ENCODE measurements around the gene ADNP. TPM values are rescaled to one million over a fixed set of nuclear protein-coding genes. Genes with fewer than 3 reads are reported as not detected.

ADNP gene
- total RNA-seq, 1 experiment from 2014 or later: 55.5 TPM

DNA sequence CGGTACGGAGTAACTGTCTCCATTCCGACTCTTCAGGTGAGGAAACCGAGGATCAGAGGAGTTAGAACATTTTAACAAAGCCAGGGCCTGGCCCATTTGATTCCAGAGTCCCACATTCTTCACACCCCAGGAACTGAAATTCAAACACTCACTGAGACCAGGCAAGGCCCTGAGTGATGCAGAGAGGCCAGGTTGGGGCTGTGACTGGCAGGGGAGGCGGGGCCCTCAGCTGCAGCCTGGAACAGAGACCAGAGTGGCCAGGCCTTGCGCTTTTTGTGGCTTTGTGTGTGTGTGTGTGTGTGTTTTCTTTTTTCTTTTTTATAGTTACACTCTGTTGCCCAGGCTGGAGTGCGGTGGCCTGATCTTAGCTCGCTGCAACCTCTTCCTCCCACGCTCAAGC, 79.2 kb downstream of the ADNP start:
- Histone ChIP-seq H3K9me2 (replicated peaks; ENCODE audit: insufficient read depth, low read length) (no peaks in the 10 kb centered on the region), H3K79me2 (ENCODE audit: low read length) (peaks cover 55% of the 10 kb centered on the region), H3K4me3 (ENCODE audit: low read length) (no peak overlapping the region), H3K27me3 (ENCODE audit: low read length) (no peaks in the 10 kb centered on the region), H3K4me2 (ENCODE audit: low read depth, low read length, poor library complexity, severe bottlenecking) (no peak overlapping the region), H2AFZ (ENCODE audit: low read length) (no peak overlapping the region), H3K9me3 (ENCODE audit: low read length) (no peaks in the 10 kb centered on the region), H3K27ac (ENCODE audit: low read length) (peak overlapping the region; percentile 93), H3K4me1 (ENCODE audit: low read length) (peaks cover 64% of the 10 kb centered on the region), H3K9ac (ENCODE audit: low read length) (no peak overlapping the region), H4K20me1 (ENCODE audit: insufficient read depth, low read depth, low read length) (peaks cover 9% of the 10 kb centered on the region; the same call in 1 of the 2 replicates), H3K36me3 (ENCODE audit: insufficient read depth, low read length) (peaks cover 46% of the 10 kb centered on the region)
- no peak for DNase-seq

GRCh38 chr20:50850721-50851286, 80.4 kb downstream of the ADNP start:
- Histone ChIP-seq H3K36me3 (ENCODE audit: insufficient read depth, low read length) (peaks cover 36% of the 10 kb centered on the region; the same call in 1 of the 2 replicates), H2AFZ (ENCODE audit: low read length) (no peak overlapping the region), H3K4me2 (ENCODE audit: low read depth, low read length, poor library complexity, severe bottlenecking) (no peak overlapping the region), H4K20me1 (ENCODE audit: insufficient read depth, low read depth, low read length) (peaks cover 9% of the 10 kb centered on the region; the same call in 1 of the 2 replicates), H3K4me3 (ENCODE audit: low read length) (no peak overlapping the region), H3K79me2 (ENCODE audit: low read length) (peaks cover 59% of the 10 kb centered on the region), H3K27me3 (ENCODE audit: low read length) (no peaks in the 10 kb centered on the region), H3K9me3 (ENCODE audit: low read length) (no peaks in the 10 kb centered on the region), H3K4me1 (ENCODE audit: low read length) (peaks cover 61% of the 10 kb centered on the region), H3K27ac (ENCODE audit: low read length) (peak overlapping the region; percentile 93), H3K9ac (ENCODE audit: low read length) (no peak overlapping the region; the same call in 1 of the 2 replicates), H3K9me2 (replicated peaks; ENCODE audit: insufficient read depth, low read length) (no peaks in the 10 kb centered on the region)
- DNase-seq: no peak

GRCh38 chr20:50848846-50849673, 82.2 kb downstream of the ADNP start:
- no peak overlapping the region for H2AFZ ChIP-seq (ENCODE audit: low read length)
- H3K4me1 ChIP-seq (ENCODE audit: low read length): peaks cover 67% of the 10 kb centered on the region
- peaks cover 68% of the 10 kb centered on the region for H3K79me2 ChIP-seq (ENCODE audit: low read length)
- no peaks in the 10 kb centered on the region for H3K9me3 ChIP-seq (ENCODE audit: low read length)
- H3K4me3 ChIP-seq (ENCODE audit: low read length): no peak overlapping the region
- peak overlapping the region; percentile 6 for H3K4me2 ChIP-seq (ENCODE audit: low read depth, low read length, poor library complexity, severe bottlenecking)
- no peaks in the 10 kb centered on the region for H3K27me3 ChIP-seq (ENCODE audit: low read length)
- H3K27ac ChIP-seq (ENCODE audit: low read length): peak overlapping the region; percentile 93
- no peaks in the 10 kb centered on the region for H3K9me2 ChIP-seq (replicated peaks; ENCODE audit: insufficient read depth, low read length)
- H3K9ac ChIP-seq (ENCODE audit: low read length): peak overlapping the region; percentile 57
- H4K20me1 ChIP-seq (ENCODE audit: insufficient read depth, low read depth, low read length): peaks cover 4% of the 10 kb centered on the region; the same call in 1 of the 2 replicates
- H3K36me3 ChIP-seq (ENCODE audit: insufficient read depth, low read length): peaks cover 38% of the 10 kb centered on the region; the same call in 1 of the 2 replicates
- DNase-seq: peak; percentile 63

DNA sequence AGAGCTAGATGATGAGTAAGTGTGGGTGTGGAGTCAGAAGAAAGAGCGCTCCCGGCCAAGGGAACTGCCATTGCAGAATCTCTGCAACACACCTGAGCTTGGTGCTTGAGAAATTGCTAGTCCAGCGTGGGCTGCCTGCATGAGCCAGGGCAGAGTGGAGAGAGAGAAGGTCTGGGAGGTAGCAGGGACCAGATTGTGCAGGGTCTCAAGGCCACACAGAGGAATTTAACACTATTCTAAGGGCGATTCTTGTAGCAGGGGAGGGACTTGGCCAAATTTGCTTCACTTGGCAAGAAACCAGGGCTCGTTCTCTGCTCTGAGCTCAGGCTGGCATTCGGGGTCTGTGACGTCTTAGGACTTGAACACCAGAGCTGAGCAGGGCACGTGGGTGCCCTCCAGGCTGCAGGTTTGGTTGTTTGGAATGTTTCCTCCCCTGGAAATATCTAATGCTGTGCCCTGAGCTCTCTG, 82.9 kb downstream of the ADNP start:
- no peaks in the 10 kb centered on the region for H3K27me3 ChIP-seq (ENCODE audit: low read length)
- H3K9me3 ChIP-seq (ENCODE audit: low read length): no peaks in the 10 kb centered on the region
- peak overlapping the region; percentile 93 for H3K27ac ChIP-seq (ENCODE audit: low read length)
- H3K36me3 ChIP-seq (ENCODE audit: insufficient read depth, low read length): peaks cover 45% of the 10 kb centered on the region
- peak overlapping the region; percentile 6 for H3K4me2 ChIP-seq (ENCODE audit: low read depth, low read length, poor library complexity, severe bottlenecking)
- peak overlapping the region; percentile 57 for H3K9ac ChIP-seq (ENCODE audit: low read length)
- H3K4me1 ChIP-seq (ENCODE audit: low read length): peaks cover 73% of the 10 kb centered on the region
- H3K9me2 ChIP-seq (replicated peaks; ENCODE audit: insufficient read depth, low read length): no peaks in the 10 kb centered on the region
- peaks cover 68% of the 10 kb centered on the region for H3K79me2 ChIP-seq (ENCODE audit: low read length)
- H2AFZ ChIP-seq (ENCODE audit: low read length): no peak overlapping the region
- H4K20me1 ChIP-seq (ENCODE audit: insufficient read depth, low read depth, low read length): peaks cover 4% of the 10 kb centered on the region; the same call in 1 of the 2 replicates
- peak; percentile 63 for DNase-seq
- no peak overlapping the region for H3K4me3 ChIP-seq (ENCODE audit: low read length)

GRCh38 chr20:50845566-50846215, 85.5 kb downstream of the ADNP start:
- Histone ChIP-seq H3K9ac (ENCODE audit: low read length) (no peak overlapping the region), H3K4me2 (ENCODE audit: low read depth, low read length, poor library complexity, severe bottlenecking) (no peak overlapping the region), H4K20me1 (ENCODE audit: insufficient read depth, low read depth, low read length) (no peaks in the 10 kb centered on the region), H3K4me3 (ENCODE audit: low read length) (no peak overlapping the region), H3K27me3 (ENCODE audit: low read length) (no peaks in the 10 kb centered on the region), H3K79me2 (ENCODE audit: low read length) (peaks cover 76% of the 10 kb centered on the region), H3K9me2 (replicated peaks; ENCODE audit: insufficient read depth, low read length) (no peaks in the 10 kb centered on the region), H3K9me3 (ENCODE audit: low read length) (no peaks in the 10 kb centered on the region), H3K36me3 (ENCODE audit: insufficient read depth, low read length) (peaks cover 60% of the 10 kb centered on the region), H3K4me1 (ENCODE audit: low read length) (peaks cover 92% of the 10 kb centered on the region), H2AFZ (ENCODE audit: low read length) (no peak overlapping the region), H3K27ac (ENCODE audit: low read length) (peak overlapping the region; percentile 75)
- DNase-seq: no peak

DNA sequence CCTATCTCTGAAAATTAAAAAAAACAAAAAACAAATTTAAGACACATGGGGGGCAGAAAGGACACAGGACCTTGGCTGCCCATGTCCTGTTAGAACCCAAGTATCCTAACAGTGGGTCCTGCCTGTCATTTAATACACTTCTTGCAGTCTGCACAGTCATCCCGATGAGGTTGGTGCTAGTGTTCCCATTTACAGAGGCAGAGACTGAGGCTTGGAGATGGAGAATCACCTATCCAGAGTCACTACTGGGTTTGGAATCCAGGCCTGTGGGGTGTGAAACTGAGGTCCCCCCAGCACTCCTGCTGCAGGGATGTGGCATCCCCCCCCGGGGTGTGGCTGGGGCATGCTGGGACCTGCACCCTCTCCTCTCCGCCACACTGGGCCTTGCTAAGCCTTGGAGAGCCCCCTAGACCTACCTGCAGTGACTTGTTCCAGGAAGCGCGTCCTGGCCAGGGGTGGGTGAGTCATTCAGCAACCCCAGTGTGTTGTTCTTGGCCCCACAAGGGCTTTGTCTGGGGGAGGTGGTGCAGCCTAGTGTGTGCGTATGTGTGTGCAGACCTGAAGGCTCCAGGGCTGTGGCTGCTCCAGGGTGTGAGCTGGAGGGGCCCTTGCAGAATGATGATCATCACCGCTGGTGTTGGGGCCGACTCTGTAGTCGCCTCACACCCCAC, 86.7 kb downstream of the ADNP start:
- no peaks in the 10 kb centered on the region for H4K20me1 ChIP-seq (ENCODE audit: insufficient read depth, low read depth, low read length)
- H3K4me2 ChIP-seq (ENCODE audit: low read depth, low read length, poor library complexity, severe bottlenecking): no peak overlapping the region
- no peak overlapping the region for H2AFZ ChIP-seq (ENCODE audit: low read length)
- peaks cover 81% of the 10 kb centered on the region for H3K4me1 ChIP-seq (ENCODE audit: low read length)
- H3K79me2 ChIP-seq (ENCODE audit: low read length): peaks cover 72% of the 10 kb centered on the region
- no peak for DNase-seq
- H3K9me2 ChIP-seq (replicated peaks; ENCODE audit: insufficient read depth, low read length): no peaks in the 10 kb centered on the region
- H3K9me3 ChIP-seq (ENCODE audit: low read length): no peaks in the 10 kb centered on the region
- no peak overlapping the region; the same call in 1 of the 2 replicates for H3K9ac ChIP-seq (ENCODE audit: low read length)
- no peaks in the 10 kb centered on the region for H3K27me3 ChIP-seq (ENCODE audit: low read length)
- no peak overlapping the region for H3K4me3 ChIP-seq (ENCODE audit: low read length)
- peaks cover 51% of the 10 kb centered on the region for H3K36me3 ChIP-seq (ENCODE audit: insufficient read depth, low read length)
- peak overlapping the region; percentile 75 for H3K27ac ChIP-seq (ENCODE audit: low read length)

- peaks cover 74% of the 10 kb centered on the region for H3K79me2 ChIP-seq (ENCODE audit: low read length)
- DNase-seq: no peak
- peaks cover 49% of the 10 kb centered on the region for H3K36me3 ChIP-seq (ENCODE audit: insufficient read depth, low read length)
These were observed 87.6 kb downstream of the ADNP start for GRCh38 chr20:50843331-50844276.

More at GRCh38 chr20:50843331-50844276, 87.6 kb downstream of the ADNP start:
- H3K27ac ChIP-seq (ENCODE audit: low read length): peak overlapping the region; percentile 75
- H2AFZ ChIP-seq (ENCODE audit: low read length): no peak overlapping the region
- H3K9me2 ChIP-seq (replicated peaks; ENCODE audit: insufficient read depth, low read length): no peaks in the 10 kb centered on the region
- no peak overlapping the region for H3K4me2 ChIP-seq (ENCODE audit: low read depth, low read length, poor library complexity, severe bottlenecking)
- no peaks in the 10 kb centered on the region for H4K20me1 ChIP-seq (ENCODE audit: insufficient read depth, low read depth, low read length)
- no peak overlapping the region for H3K9ac ChIP-seq (ENCODE audit: low read length)
- no peak overlapping the region for H3K4me3 ChIP-seq (ENCODE audit: low read length)
- H3K9me3 ChIP-seq (ENCODE audit: low read length): no peaks in the 10 kb centered on the region
- no peaks in the 10 kb centered on the region for H3K27me3 ChIP-seq (ENCODE audit: low read length)
- H3K4me1 ChIP-seq (ENCODE audit: low read length): peaks cover 76% of the 10 kb centered on the region
